NCI-H2107 treated with DMSO at 0.1 percent for 48 hours (cell line): ENCODE measurements around the gene ELMO2.

Experiments used
- DNase-seq: peaks from one replicate; lab custom pipeline; 2025; ENCODE audit not compliant: unreplicated experiment; lab: John Stamatoyannopoulos, UW

ELMO2 gene

DNA sequence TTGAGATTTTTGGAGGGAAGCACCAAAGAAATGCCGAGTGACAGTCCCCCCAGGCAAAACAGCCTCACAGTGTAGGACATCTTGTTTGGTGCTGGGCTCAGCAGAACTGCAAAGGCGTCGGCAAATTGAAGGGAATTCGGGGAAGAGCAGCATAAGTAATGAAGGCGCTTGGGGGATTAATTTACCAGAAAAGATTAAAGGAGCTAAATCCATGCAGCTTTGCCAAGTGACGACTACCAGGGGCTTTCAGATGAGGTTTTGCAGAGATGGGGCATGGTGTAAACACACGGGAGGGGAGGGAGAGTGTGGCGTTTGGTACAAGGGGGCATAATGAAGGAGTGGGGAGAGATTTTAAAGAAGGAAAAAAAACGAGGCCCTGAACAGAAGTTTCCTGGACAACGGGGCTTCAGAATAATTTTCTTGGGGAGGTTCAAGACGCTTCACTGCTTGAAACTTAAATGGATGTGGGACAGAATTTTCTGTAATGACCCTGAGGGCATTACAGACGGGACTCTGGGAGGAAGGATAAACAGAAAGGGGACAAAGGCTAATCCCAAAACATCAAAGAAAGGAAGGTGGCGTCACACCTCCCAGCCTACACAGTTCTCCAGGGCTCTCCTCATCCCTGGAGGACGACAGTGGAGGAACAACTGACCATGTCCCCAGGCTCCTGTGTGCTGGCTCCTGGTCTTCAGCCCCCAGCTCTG is 52.8 kb downstream of the ELMO2 start:
- DNase-seq: no peak

GRCh38 chr20:46352370-46352938 is 54.0 kb downstream of the ELMO2 start:
- DNase-seq: no peak

DNA sequence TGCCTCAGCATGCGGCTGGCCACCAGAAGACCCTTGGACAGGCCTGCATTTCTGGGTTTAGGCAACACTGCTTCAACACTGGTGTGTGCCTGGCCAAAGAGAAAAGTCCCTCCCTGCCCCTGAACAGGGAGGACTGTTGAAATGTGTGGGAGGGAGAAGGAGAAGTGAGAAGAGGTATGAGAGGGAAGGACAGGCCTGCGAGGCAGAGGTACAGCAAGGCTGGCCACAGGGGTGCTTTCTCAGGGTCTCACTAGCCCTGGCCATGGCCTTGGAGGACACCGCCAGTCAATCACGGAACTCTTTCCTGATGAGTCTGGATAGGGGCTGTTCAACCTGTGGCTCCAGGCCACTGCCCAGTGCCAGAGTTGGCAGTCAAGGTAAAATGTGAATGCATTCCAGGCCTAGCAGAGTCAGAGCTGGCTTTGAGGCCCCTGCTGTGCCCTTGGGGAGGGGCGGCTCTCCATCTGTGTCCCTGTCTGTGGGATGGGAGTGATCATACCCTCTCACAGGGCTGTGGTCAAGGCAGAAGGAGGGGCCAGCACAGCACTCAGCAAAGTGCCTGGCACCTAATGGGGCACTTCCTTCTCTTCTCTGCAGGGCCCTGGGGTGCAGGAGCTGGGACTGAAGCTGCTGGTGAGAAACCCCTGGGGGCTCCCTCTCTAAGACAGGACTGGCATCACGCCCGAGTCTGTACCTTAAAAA is 54.9 kb downstream of the ELMO2 start:
- no peak for DNase-seq

GRCh38 chr20:46350986-46351267 is 55.5 kb downstream of the ELMO2 start:
- DNase-seq: no peak

- no peak for DNase-seq
Measured at GRCh38 chr20:46350201-46350985, 56.0 kb downstream of the ELMO2 start.

DNA sequence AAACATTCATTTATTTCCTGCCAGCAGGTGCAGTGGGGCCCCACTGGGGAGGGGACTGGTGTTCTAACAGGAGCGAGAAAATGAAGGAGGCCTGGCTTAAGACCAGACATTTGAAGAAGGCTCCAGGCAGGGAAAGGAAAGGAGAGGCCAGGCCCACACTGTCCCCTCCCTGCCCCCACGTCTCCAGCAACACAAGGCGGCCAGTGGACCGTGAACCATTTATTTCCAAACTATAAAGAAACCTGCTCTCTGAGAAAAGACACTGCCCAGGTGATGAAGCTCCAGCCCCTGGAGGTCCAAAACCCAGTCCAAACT is 56.7 kb downstream of the ELMO2 start:
- DNase-seq: no peak

GRCh38 chr20:46349035-46349741 is 57.2 kb downstream of the ELMO2 start:
- peak; percentile 10 for DNase-seq

DNA sequence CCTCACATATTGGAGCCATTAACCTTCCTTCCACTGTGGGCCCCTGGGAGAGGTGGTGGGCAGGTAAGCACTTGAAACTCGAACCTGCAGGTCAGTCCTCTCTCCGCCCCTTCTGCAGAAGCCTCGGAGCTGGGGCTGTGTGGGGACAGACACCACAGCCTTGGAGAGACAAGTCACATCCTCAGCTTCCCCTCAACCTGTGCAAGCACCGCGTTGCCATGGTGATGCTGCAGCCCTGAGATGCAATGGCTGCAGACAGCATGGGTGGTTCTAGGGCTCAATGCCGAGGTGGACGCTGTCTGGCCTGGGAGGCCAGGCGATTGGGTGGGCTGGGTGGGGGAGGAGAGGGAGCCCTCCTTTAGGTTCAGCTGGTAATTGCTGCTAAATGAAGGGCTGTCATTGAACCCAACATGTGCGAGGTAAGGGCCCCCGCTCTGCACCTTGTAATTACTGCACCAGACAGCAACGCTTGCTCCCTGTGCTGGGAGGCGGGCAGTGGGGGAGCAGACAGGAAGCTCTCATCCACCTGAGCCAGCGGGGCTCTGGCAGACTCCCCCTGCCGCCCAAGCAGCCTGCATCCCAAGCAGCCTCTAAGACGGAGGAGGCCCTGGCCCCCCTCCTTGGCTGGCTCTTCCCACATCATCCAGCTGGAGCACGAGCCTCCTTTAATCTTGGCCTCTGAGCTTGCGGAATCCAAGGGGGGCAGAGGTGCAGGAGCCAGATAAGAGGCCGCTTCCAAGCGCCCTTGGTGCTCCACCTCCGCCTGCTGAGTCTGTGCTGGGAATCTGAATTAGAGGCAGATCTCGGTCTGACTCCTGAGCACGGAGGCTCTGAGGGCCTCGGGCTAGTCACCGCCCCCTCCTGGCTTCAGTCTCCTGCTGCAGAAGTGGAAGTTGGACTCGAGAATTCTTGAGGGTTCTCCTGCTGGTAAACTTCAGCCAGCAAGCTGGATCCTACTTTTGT is 58.3 kb downstream of the ELMO2 start:
- no peak for DNase-seq

GRCh38 chr20:46346770-46347169 is 59.6 kb downstream of the ELMO2 start:
- DNase-seq: no peak

GRCh38 chr20:46344488-46345162 is 61.8 kb downstream of the ELMO2 start:
- no peak for DNase-seq

- DNase-seq: no peak
Measured at GRCh38 chr20:46343975-46344357, 62.4 kb downstream of the ELMO2 start.

- DNase-seq: no peak
Measured at GRCh38 chr20:46343348-46343974, 63.0 kb downstream of the ELMO2 start.

- no peak for DNase-seq
Measured at GRCh38 chr20:46342451-46343347, 63.7 kb downstream of the ELMO2 start.

DNA sequence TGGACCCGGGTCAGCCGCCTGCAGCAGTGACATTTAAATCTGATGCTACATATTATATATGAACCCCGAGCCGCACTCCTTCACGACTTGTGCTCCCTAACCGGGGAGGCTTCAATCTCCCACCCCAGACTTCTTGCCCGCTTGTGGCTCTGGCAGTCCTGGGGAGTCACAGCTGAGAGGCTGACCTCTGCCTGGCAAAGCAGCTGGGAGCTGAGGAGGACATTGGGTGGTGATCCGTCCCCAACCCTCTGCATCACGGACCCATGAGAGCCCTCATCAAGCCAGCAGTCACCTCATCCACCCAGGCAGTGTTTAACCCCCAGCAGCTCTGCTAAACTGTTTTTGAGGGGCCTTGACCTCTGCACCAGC is 64.4 kb downstream of the ELMO2 start:
- DNase-seq: no peak

GRCh38 chr20:46341074-46342009 is 65.1 kb downstream of the ELMO2 start:
- DNase-seq: no peak

DNA sequence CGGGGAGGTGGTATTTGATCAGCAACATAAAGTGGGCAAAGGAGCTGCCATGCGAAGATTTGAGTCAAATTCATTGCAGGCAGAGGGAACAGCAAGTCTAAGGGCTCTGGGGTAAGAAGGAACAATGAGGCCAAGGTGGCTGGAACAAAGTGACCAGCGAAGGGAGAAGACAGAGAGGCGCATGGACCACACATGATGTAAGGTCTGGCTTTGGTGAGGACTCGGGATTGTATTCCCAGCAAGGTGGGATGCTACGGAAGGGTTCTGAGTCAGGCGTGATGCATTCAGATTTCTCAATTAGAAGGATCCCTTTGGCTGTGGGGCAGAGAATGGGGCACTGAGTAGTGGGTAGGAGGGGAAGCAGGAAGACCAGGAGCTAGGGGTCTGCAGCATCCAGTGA is 67.4 kb downstream of the ELMO2 start:
- DNase-seq: no peak

DNA sequence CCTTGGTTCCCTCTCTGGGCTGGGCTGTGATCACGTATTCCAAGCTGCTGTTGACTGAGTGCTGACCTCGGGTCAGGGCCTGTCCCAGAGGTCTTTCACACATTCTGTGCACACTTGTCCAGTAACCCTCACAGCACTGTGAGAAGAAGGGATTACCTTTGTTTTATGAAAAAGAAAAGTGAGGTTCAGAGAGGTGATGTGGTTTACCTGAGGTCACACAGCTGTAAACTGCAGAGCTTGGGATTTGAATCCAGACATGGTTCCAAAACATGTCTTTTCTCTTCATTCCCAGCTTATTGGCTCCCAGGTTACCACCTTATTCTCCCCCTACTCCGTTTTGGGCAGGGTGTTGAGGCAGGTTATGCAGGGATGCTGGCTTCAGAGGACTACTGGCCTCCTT is 69.7 kb downstream of the ELMO2 start:
- DNase-seq: no peak
